Measurements from ENCODE around the gene AFTPH. TPM values are rescaled to one million over a fixed set of nuclear protein-coding genes. Genes with fewer than 3 reads are reported as not detected.

Gene AFTPH
- total RNA-seq, 1 experiment from 2014 or later = 17.9 TPM

- BruUV-seq (replicated peaks) = no TSS peak
- Histone ChIP-seq H3K27ac (ENCODE audit: low read length) (no peak overlapping the region), H3K27me3 (ENCODE audit: control insufficient read depth, insufficient read depth, low read length) (peaks cover 37% of the 10 kb centered on the region), H3K9me3 (ENCODE audit: control insufficient read depth, insufficient read depth, low read depth, low read length) (no peaks in the 10 kb centered on the region), H3K4me1 (ENCODE audit: control insufficient read depth, insufficient read depth, low read length) (no peaks in the 10 kb centered on the region), H3K4me3 (ENCODE audit: low read depth in 2 of 2, low read length in 2 of 2) (no peak overlapping the region), H3K36me3 (ENCODE audit: control insufficient read depth, insufficient read depth, low read length) (no peaks in the 10 kb centered on the region)
- POLR2A ChIA-PET = no interaction called here
- intact Hi-C loops (cut with micrococcal nuclease; ENCODE audit: unreplicated experiment) (loop anchor here (5.0 kb wide), 1 partner anchor 439 kb away; no protein-coding TSS in a partner anchor), in situ Hi-C loops (cut with HindIII; ENCODE audit: low pct_unique_long_range_greater_than_20kb, low sequenced_read_pairs) (no loop called here)
- no peak for TF ChIP-seq CTCF (IDR thresholded peaks at IDR 0.05)
- CTCF ChIA-PET = interaction anchor here (1.5 kb wide), 1 partner anchor 156 kb away, joined by 5 read pairs; no protein-coding TSS in a partner anchor
- DNase-seq (ENCODE audit: low read depth, low spot score) (no peak), ATAC-seq (no peak)
Observed at GRCh38 chr2:64485961-64486360, 38.2 kb upstream of the AFTPH start.

GRCh38 chr2:64487256-64488049 lies 36.7 kb upstream of the AFTPH start:
- BruUV-seq (replicated peaks) = no TSS peak

More at GRCh38 chr2:64487256-64488049, 36.7 kb upstream of the AFTPH start:
- ATAC-seq = peak; percentile 69
- peak; percentile 75 for TF ChIP-seq TCF7L2 (IDR thresholded peaks at IDR 0.05; ENCODE audit: low read depth, low read length)
- TF ChIP-seq REST (IDR thresholded peaks at IDR 0.05; ENCODE audit: insufficient read depth in 1 of 2, low read depth in 2 of 2, low read length in 1 of 2) = no peak
- ChIA-PET CTCF (interaction anchor here (0.6 to 1.9 kb wide), 7 partner anchors 17 to 543 kb away, joined by 3 to 23 read pairs (median 4); no protein-coding TSS in a partner anchor), POLR2A (no interaction called here)
- no peak overlapping the region for H3K4me3 ChIP-seq (ENCODE audit: low read depth in 2 of 2, low read length in 2 of 2)
- no peaks in the 10 kb centered on the region for H3K4me1 ChIP-seq (ENCODE audit: control insufficient read depth, insufficient read depth, low read length)
- H3K27me3 ChIP-seq (ENCODE audit: control insufficient read depth, insufficient read depth, low read length) = peaks cover 34% of the 10 kb centered on the region
- H3K9me3 ChIP-seq (ENCODE audit: control insufficient read depth, insufficient read depth, low read depth, low read length) = no peaks in the 10 kb centered on the region
- no peak overlapping the region for H3K27ac ChIP-seq (ENCODE audit: low read length)
- no peak for DNase-seq (ENCODE audit: low read depth, low spot score)
- intact Hi-C loops (cut with micrococcal nuclease; ENCODE audit: unreplicated experiment) (loop anchor here (1.0 to 5.0 kb wide), 2 partner anchors 156 to 440 kb away; no protein-coding TSS in a partner anchor), in situ Hi-C loops (cut with HindIII; ENCODE audit: low pct_unique_long_range_greater_than_20kb, low sequenced_read_pairs) (no loop called here)
- no peaks in the 10 kb centered on the region for H3K36me3 ChIP-seq (ENCODE audit: control insufficient read depth, insufficient read depth, low read length)
